ENCODE results near the gene DAD1.
"Not testable (repeated sequence)": the region's sequence is repeated elsewhere in the genome, so short reads cannot be mapped to it uniquely, and the experiment has no call there.

- not testable (repeated sequence) for TF ChIP-seq CTCF, POLR2A (IDR thresholded peaks at IDR 0.05)
Observed at GRCh38 chr14:22635980-22636379, 47.0 kb upstream of the DAD1 start.
